GM12878 (cell line): ENCODE data around the gene ZNF71. TPM values are rescaled to one million over a fixed set of nuclear protein-coding genes. Genes with fewer than 3 reads are reported as not detected.

Source experiments
- ATAC-seq: fragments of 200-7000 bp; cut with Tn5 transposase; 3 replicates; pipeline ENCODE4 v1.9.1; 2020; ENCODE audit warnings: mild to moderate bottlenecking, moderate library complexity
- Bru-seq: library from RNA; stranded (reverse); fragments of 400-500 nt; gene quantifications from one replicate; lab custom pipeline; 2021; lab: Mats Ljungman, UMichigan
- BruChase-seq, 2 experiments: library from RNA; stranded (reverse); fragments of 400-500 nt; gene quantifications; one replicate each; lab custom pipeline; 2021; lab: Mats Ljungman, UMichigan
- BruUV-seq: library from RNA; stranded (reverse); fragments of 400-500 nt; replicated peaks from 2 replicates; lab custom pipeline; 2021; lab: Mats Ljungman, UMichigan
- CTCF ChIA-PET: fragments of 300-600 bp; sonication (Branson Sonifier 250); formaldehyde crosslinking; extraction: SDS; loops from one replicate; lab custom pipeline; 2021; ENCODE audit warnings: inconsistent platforms; lab: Yijun Ruan, JAX
- POLR2A ChIA-PET: fragments of 350-600 bp; formaldehyde crosslinking; extraction: SDS; loops from one replicate; lab custom pipeline; 2021; ENCODE audit warnings: inconsistent platforms; lab: Charles Lee
- RAD21 ChIA-PET: fragments of 300-600 bp; sonication (Branson Sonifier 250); formaldehyde crosslinking; loops from one replicate; lab custom pipeline; 2023; ENCODE audit warnings: antibody characterized with exemption; ENCODE audit not compliant: unreplicated experiment; lab: Charles Lee
- SMC1A ChIA-PET: fragments of 300-600 bp; sonication (Branson Sonifier 250); formaldehyde crosslinking; loops from one replicate; lab custom pipeline; 2023; ENCODE audit not compliant: unreplicated experiment, uncharacterized antibody; lab: Charles Lee
- DNase-seq: peaks from one replicate; pipeline ENCODE4 v3.0.0-alpha.2; 2011; ENCODE audit warnings: low read depth, low spot score
- FAIRE-seq: peaks from 3 replicates; lab custom pipeline; 2011; peaks lifted over from hg19 to GRCh38; lab: Jason Lieb, UNC
- H2AFZ ChIP-seq: 2 replicates; pipeline ENCODE4 v1.6.0; 2011; ENCODE audit warnings: low read depth, low read length, control low read depth; ENCODE audit not compliant: control insufficient read depth
- H3K27ac ChIP-seq: 2 replicates; pipeline ENCODE4 v1.5.1; 2011; ENCODE audit warnings: control low read depth; ENCODE audit not compliant: control insufficient read depth, insufficient read depth
- H3K27me3 ChIP-seq, 2 experiments: replicated peaks in 1 of 2; 2 replicates each; pipeline versions ENCODE4 v1.6.0 to v1.6.1; 2011; ENCODE audit warnings: low read length in 1 of 2; ENCODE audit not compliant: control insufficient read depth in 2 of 2, insufficient read depth in 2 of 2
- H3K36me3 ChIP-seq, 2 experiments: 2 replicates each; pipeline ENCODE4 v1.5.1; 2011; ENCODE audit warnings: low read length in 1 of 2; ENCODE audit not compliant: control insufficient read depth in 2 of 2, insufficient read depth in 2 of 2
- H3K4me1 ChIP-seq: 2 replicates; pipeline ENCODE4 v1.6.1; 2011; ENCODE audit warnings: mild to moderate bottlenecking, low read length, moderate library complexity, mixed read lengths; ENCODE audit not compliant: control insufficient read depth, insufficient read depth
- H3K4me2 ChIP-seq: 2 replicates; pipeline ENCODE4 v1.6.0; 2011; ENCODE audit warnings: control low read depth; ENCODE audit not compliant: control insufficient read depth, insufficient read depth
- H3K4me3 ChIP-seq: fragments of 200-600 bp; sonication (generic); 2 replicates; pipeline ENCODE4 v1.5.1; 2016
- H3K79me2 ChIP-seq: 2 replicates; pipeline ENCODE4 v1.6.0; 2011; ENCODE audit warnings: low read length; ENCODE audit not compliant: control insufficient read depth, insufficient read depth
- H3K9ac ChIP-seq: 2 replicates; pipeline ENCODE4 v1.8.0; 2011; ENCODE audit warnings: low read length, control low read depth, mixed read lengths; ENCODE audit not compliant: control insufficient read depth, insufficient read depth
- H3K9me3 ChIP-seq: replicated peaks from 3 replicates; pipeline ENCODE4 v1.5.1; 2011; ENCODE audit warnings: mild to moderate bottlenecking, low read length; ENCODE audit not compliant: control insufficient read depth, insufficient read depth
- H4K20me1 ChIP-seq: 2 replicates; pipeline ENCODE4 v1.6.0; 2011; ENCODE audit not compliant: control insufficient read depth, insufficient read depth
- CBFB ChIP-seq: IDR thresholded peaks from 2 replicates; pipeline ENCODE4 v1.6.1; 2016; ENCODE audit warnings: antibody characterized with exemption, low read depth
- CREB1 ChIP-seq: IDR thresholded peaks from 2 replicates; pipeline ENCODE4 v1.6.1; 2012; ENCODE audit warnings: low read depth, mild to moderate bottlenecking, inconsistent platforms
- NFIC ChIP-seq: IDR thresholded peaks from 2 replicates; pipeline ENCODE4 v1.6.1; 2012; ENCODE audit warnings: low read depth, mild to moderate bottlenecking, inconsistent platforms, low read length, moderate library complexity
- NFXL1 ChIP-seq: fragments of 450-650 bp; IDR thresholded peaks from 2 replicates; pipeline ENCODE4 v1.6.1; 2017; ENCODE audit warnings: antibody characterized with exemption, mild to moderate bottlenecking, borderline replicate concordance
- NKRF ChIP-seq: fragments of 450-650 bp; conservative IDR thresholded peaks from 2 replicates; pipeline ENCODE4 v1.6.1; 2017; ENCODE audit warnings: mild to moderate bottlenecking, moderate library complexity
- PKNOX1 ChIP-seq: fragments of 450-650 bp; IDR thresholded peaks from 2 replicates; pipeline ENCODE4 v1.6.1; 2016; ENCODE audit warnings: mild to moderate bottlenecking
- PML ChIP-seq: IDR thresholded peaks from 2 replicates; pipeline ENCODE4 v1.6.1; 2012; ENCODE audit warnings: low read length, inconsistent platforms
- RBBP5 ChIP-seq: fragments of 200-600 bp; sonication (generic); conservative IDR thresholded peaks from 2 replicates; pipeline ENCODE4 v1.6.1; 2016
- SMARCA5 ChIP-seq: fragments of 450-650 bp; IDR thresholded peaks from 2 replicates; pipeline ENCODE4 v1.6.1; 2017; ENCODE audit warnings: mild to moderate bottlenecking
- ZBTB4 ChIP-seq: fragments of 450-650 bp; formaldehyde crosslinking; IDR thresholded peaks from 2 replicates; pipeline ENCODE4 v1.4.0; 2022; ENCODE audit warnings: mild to moderate bottlenecking, moderate library complexity
- WGBS: methylation state at CpG from one replicate; pipeline ENCODE4 v1.1.6; 2016; ENCODE audit warnings: low lambda C conversion rate; ENCODE audit not compliant: insufficient replicate concordance, insufficient coverage; ENCODE audit errors: missing lambda C conversion rate; 5-methylcytosine and 5-hydroxymethylcytosine counted together
- in situ Hi-C: fragments of 300-500 bp; cut with MboI; formaldehyde crosslinking; loops from 9 replicates; pipeline ENCODE4 v1.14.3; 2018; ENCODE audit warnings: mixed read lengths
- intact Hi-C: fragments of 100-400 bp; cut with micrococcal nuclease; formaldehyde crosslinking; loops from one replicate; pipeline ENCODE4 v1.14.2; 2022; ENCODE audit not compliant: unreplicated experiment
- long read RNA-seq, 2 experiments: library from polyadenylated mRNA; unstranded; transcript quantifications; one replicate each; pipeline ENCODE4 v2.0.0, GENCODE V29; 2019 to 2020
- polyA minus RNA-seq, 3 experiments: library from RNA; depleted of rRNA, polyadenylated mRNA; stranded (reverse); fragments of >200 nt; gene quantifications; 2 replicates each; pipeline ENCODE4 v1.2.3, GENCODE V29; 2011
- polyA plus RNA-seq, 11 experiments: library from polyadenylated mRNA; depleted of rRNA in 4 of 11; unstranded in 6 of 11; stranded (reverse) in 5 of 11; fragments of >200 nt; fragmentation: Nextera tagmentation in 4 of 11; fragmentation: Illumina TruSeq in 1 of 11; extraction: Ambion mirVana in 4 of 11; extraction: Trizol in 1 of 11; gene quantifications; 1 replicate in 1 of 11; 2 replicates in 10 of 11; pipeline versions ENCODE4 v1.2.1 to v1.2.3, GENCODE V29; 2011 to 2016; ENCODE audit warnings: inconsistent platforms in 2 of 11, missing spikeins in 2 of 11, low read depth in 1 of 11
- total RNA-seq, 4 experiments: library from RNA; depleted of rRNA in 3 of 4; stranded (reverse); fragments of >200 nt in 3 of 4; fragmentation: Illumina TruSeq in 1 of 4; extraction: Trizol in 1 of 4; gene quantifications; 2 replicates each; pipeline versions ENCODE4 v1.2.1 to v1.2.3, GENCODE V29; 2013 to 2021

Gene ZNF71
- total RNA-seq (2013; cell fraction: nucleolus; rRNA removed), result 24.7 and 27.0 TPM in 2 replicates
- 5.7 and 6.4 TPM in 2 replicates for total RNA-seq (2014; rRNA removed)
- 2.5 and 2.8 TPM in 2 replicates for total RNA-seq (2014; rRNA removed; fragmentation: Illumina TruSeq; extraction: Trizol)
- 5.6 and 5.8 TPM in 2 replicates for total RNA-seq (2021)
- polyA plus RNA-seq (2011; ENCODE audit: low read depth), result 1.4 TPM
- polyA plus RNA-seq (2011; rRNA removed), result 0.84 and 0.92 TPM in 2 replicates
- 1.5 and 1.9 TPM in 2 replicates for polyA plus RNA-seq (2011; cell fraction: cytosol; rRNA removed)
- 1.7 and 2.0 TPM in 2 replicates for polyA plus RNA-seq (2011; cell fraction: nucleus; rRNA removed)
- 3.1 and 3.3 TPM in 2 replicates for polyA plus RNA-seq (2012)
- 1.2 and 1.9 TPM in 2 replicates for polyA plus RNA-seq (2014; fragmentation: Illumina TruSeq; extraction: Trizol)
- under 1 TPM; 0.48 to 0.95 TPM for polyA plus RNA-seq (2014; fragmentation: Nextera tagmentation; extraction: Ambion mirVana)
- 4.1 and 4.8 TPM in 2 replicates for polyA plus RNA-seq (2014; rRNA removed)
- polyA plus RNA-seq (2016; fragmentation: Nextera tagmentation; extraction: Ambion mirVana), result 1 to 10 TPM; 4.8 to 5.6 TPM
- polyA minus RNA-seq (2011; rRNA and poly(A)+ RNA removed), result 2.3 and 2.6 TPM in 2 replicates
- 0.31 and 0.53 TPM in 2 replicates for polyA minus RNA-seq (2011; cell fraction: cytosol; rRNA and poly(A)+ RNA removed)
- 2.2 and 2.5 TPM in 2 replicates for polyA minus RNA-seq (2011; cell fraction: nucleus; rRNA and poly(A)+ RNA removed)
- percentile 60 among the genes with signal in this experiment for Bru-seq, nascent RNA
- BruChase-seq, experiment 1, labeled RNA remaining after a 6-hour chase, result percentile 54 among the genes with signal in this experiment
- BruChase-seq, experiment 2, labeled RNA remaining after a 2-hour chase, result percentile 54 among the genes with signal in this experiment
- long read RNA-seq, experiment 1, full-length matches to known transcripts, result 5 of 6 reads
- long read RNA-seq, experiment 1, partial matches to known transcripts, result 0 of 6 reads
- long read RNA-seq, experiment 1, other reads (novel, unspliced or antisense), result 1 of 6 reads
- long read RNA-seq, experiment 2, full-length matches to known transcripts, result 1 of 3 reads
- long read RNA-seq, experiment 2, partial matches to known transcripts, result 0 of 3 reads
- long read RNA-seq, experiment 2, other reads (novel, unspliced or antisense), result 2 of 3 reads

- CTCF ChIA-PET, result interaction anchor here (0.6 kb wide), 1 partner anchor 54 kb away, joined by 4 read pairs; no protein-coding TSS in a partner anchor
- H3K27ac ChIP-seq, result no peak within 1 kb of the TSS
- BruUV-seq, result no TSS peak
- TF ChIP-seq RBBP5, result no peak
- TF ChIP-seq NKRF, result peak; percentile 59; the same call in 1 of the 2 replicates
- TF ChIP-seq CBFB, result no peak
- no peak for TF ChIP-seq PML
- peak; percentile 44; the same call in 1 of the 2 replicates for TF ChIP-seq PKNOX1
- TF ChIP-seq CREB1, result peak; percentile 61; the same call in 1 of the 2 replicates
- no peak for TF ChIP-seq NFIC
- TF ChIP-seq ZBTB4 (CRISPR knock-in tag), result no peak
- TF ChIP-seq NFXL1, result peak; percentile 86
- TF ChIP-seq SMARCA5, result 0 out of 2 replicates have a peak, but pooled peaks have one; percentile 45
Measured at GRCh38 chr19:56594783-56595547, at the start of gene ZNF71. Gene ZNF71 (plus strand): TSS chr19:56595302. CDS start chr19:56601559, 6,257 bp downstream.

More at GRCh38 chr19:56594783-56595547, at the start of gene ZNF71:
- intact Hi-C loops (no loop called here), in situ Hi-C loops (no loop called here)
- FAIRE-seq, result no peak
- no peaks in the 10 kb centered on the region for H3K27me3 ChIP-seq
- ChIA-PET RAD21 (no interaction called here), POLR2A (no interaction called here), SMC1A (interaction anchor here (0.6 kb wide), 1 partner anchor 54 kb away, joined by 3 read pairs; no protein-coding TSS in a partner anchor)
- H3K9ac ChIP-seq, result peak within 1 kb of the TSS; percentile 62
- peaks cover 2% of the 10 kb centered on the region; the same call in 1 of the 2 replicates for H3K79me2 ChIP-seq
- H3K9me3 ChIP-seq, result peaks cover 2% of the 10 kb centered on the region; the same call in 2 of the 3 replicates
- no peaks in the 10 kb centered on the region; the same call in 1 of the 2 replicates for H3K4me1 ChIP-seq
- H4K20me1 ChIP-seq, result no peaks in the 10 kb centered on the region
- peak within 1 kb of the TSS; percentile 79 for H3K4me3 ChIP-seq
- peak; percentile 23 for DNase-seq
- H3K36me3 ChIP-seq, result no peaks in the 10 kb centered on the region
- under 1% methylated on average over 48 of the region's 52 CpGs for WGBS
- peak; percentile 98 for ATAC-seq
- peak within 1 kb of the TSS; percentile 37 for H2AFZ ChIP-seq
- H3K4me2 ChIP-seq, result peak within 1 kb of the TSS; percentile 68
